ENCODE measurements around the gene PFKFB3.

The PFKFB3 gene

GRCh38 chr10:6222755-6223154 is 20.0 kb downstream of the PFKFB3 start:
- Histone ChIP-seq H3K27ac (ENCODE audit: extremely low read depth, low read depth, low read length) (no peak overlapping the region), H3K9me3 (ENCODE audit: control insufficient read depth, insufficient read depth, low read depth, low read length) (no peaks in the 10 kb centered on the region), H3K4me3 (ENCODE audit: low read depth, low read length) (no peak overlapping the region), H3K4me1 (ENCODE audit: control insufficient read depth, insufficient read depth, low read length) (no peaks in the 10 kb centered on the region), H3K36me3 (ENCODE audit: control insufficient read depth in 2 of 2, insufficient read depth in 1 of 2, low read length in 2 of 2) (peaks cover 22 to 95% of the 10 kb centered on the region in 2 experiments; a peak in 2 of 3 replicates)
- ChIA-PET CTCF (interaction anchor here (0.8 to 1.1 kb wide), 2 partner anchors 20 to 22 kb away, joined by 3 read pairs; partner anchors contain the start of gene PFKFB3), POLR2A (no interaction called here)
- TF ChIP-seq ZNF324 (tag by site-specific recombination; IDR thresholded peaks at IDR 0.05) (no peak), SCRT1 (tag by site-specific recombination; IDR thresholded peaks at IDR 0.05; ENCODE audit: borderline replicate concordance) (no peak), ZNF214 (tag by site-specific recombination; IDR thresholded peaks at IDR 0.05; ENCODE audit: borderline replicate concordance) (no peak), ZSCAN23 (tag by site-specific recombination; IDR thresholded peaks at IDR 0.05) (no peak), ZNF677 (tag by site-specific recombination; IDR thresholded peaks at IDR 0.05) (no peak)

- ChIA-PET POLR2A (no interaction called here), CTCF (no interaction called here)
- TF ChIP-seq ZNF76 (tag by site-specific recombination; IDR thresholded peaks at IDR 0.05; ENCODE audit: borderline replicate concordance, low read depth): no peak
- no peak for TF ChIP-seq ZSCAN18 (tag by site-specific recombination; IDR thresholded peaks at IDR 0.05)
- no peak for TF ChIP-seq SP2 (tag by site-specific recombination; IDR thresholded peaks at IDR 0.05)
- no peak for TF ChIP-seq MZF1 (tag by site-specific recombination; IDR thresholded peaks at IDR 0.05; ENCODE audit: borderline replicate concordance)
- no peak for TF ChIP-seq RBAK (tag by site-specific recombination; IDR thresholded peaks at IDR 0.05)
- TF ChIP-seq GFI1B (tag by site-specific recombination; IDR thresholded peaks at IDR 0.05): no peak
- TF ChIP-seq ZNF18 (tag by site-specific recombination; IDR thresholded peaks at IDR 0.05): no peak
- TF ChIP-seq ZNF146 (tag by site-specific recombination; IDR thresholded peaks at IDR 0.05): no peak
- no peak for TF ChIP-seq ZBTB11 (tag by site-specific recombination; conservative IDR thresholded peaks at IDR 0.05; ENCODE audit: low read depth)
- TF ChIP-seq AEBP2 (tag by site-specific recombination; IDR thresholded peaks at IDR 0.05; ENCODE audit: borderline replicate concordance): no peak
- no peak for TF ChIP-seq KLF1 (tag by site-specific recombination; IDR thresholded peaks at IDR 0.05)
- no peak for TF ChIP-seq ZNF426 (tag by site-specific recombination; IDR thresholded peaks at IDR 0.05)
- no peaks in the 10 kb centered on the region for H3K4me1 ChIP-seq (ENCODE audit: control insufficient read depth, insufficient read depth, low read length)
- peaks cover 22 to 97% of the 10 kb centered on the region in 2 experiments; a peak in 2 of 3 replicates for H3K36me3 ChIP-seq (ENCODE audit: control insufficient read depth in 2 of 2, insufficient read depth in 1 of 2, low read length in 2 of 2)
- no peaks in the 10 kb centered on the region for H3K9me3 ChIP-seq (ENCODE audit: control insufficient read depth, insufficient read depth, low read depth, low read length)
- no peak overlapping the region for H3K27ac ChIP-seq (ENCODE audit: extremely low read depth, low read depth, low read length)
- H3K4me3 ChIP-seq (ENCODE audit: low read depth, low read length): no peak overlapping the region
These were observed 21.2 kb downstream of the PFKFB3 start for GRCh38 chr10:6223981-6224380.
